Breast epithelium (tissue), 4 donors: ENCODE results near the gene LEMD1. TPM values are rescaled to one million over a fixed set of nuclear protein-coding genes. Genes with fewer than 3 reads are reported as not detected.
A peak's percentile ranks its signal among the peaks of the same experiment; 100 is the strongest.

Experiments
- DNase-seq, 2 donors: peaks; one replicate each; pipeline ENCODE4 v3.0.0-alpha.2; 2019; ENCODE audit warnings: low spot score in 2 of 2
- H3K27ac ChIP-seq, 2 donors: fragments of 200-600 bp; sonication (generic) in 1 of 2; one replicate each; pipeline ENCODE4 v1.5.1; 2016 to 2019; ENCODE audit warnings: mild to moderate bottlenecking in 1 of 2
- H3K27me3 ChIP-seq, 2 donors: fragments of 200-600 bp; sonication (generic) in 1 of 2; one replicate each; pipeline versions ENCODE4 v1.5.1 to v1.6.0; 2017 to 2019; ENCODE audit warnings: control low read depth in 1 of 2, mild to moderate bottlenecking in 1 of 2
- H3K36me3 ChIP-seq: fragments of 200-600 bp; one replicate; pipeline ENCODE4 v1.5.1; 2019
- H3K4me1 ChIP-seq, 2 donors: fragments of 200-600 bp; sonication (generic); one replicate each; pipeline ENCODE4 v1.5.1; 2016 to 2019; ENCODE audit warnings: control low read depth in 1 of 2
- H3K4me3 ChIP-seq, 3 donors: fragments of 200-600 bp; sonication (generic); 1 replicate in 2 of 3; 2 replicates in 1 of 3; pipeline ENCODE4 v1.5.1; 2016 to 2019; ENCODE audit warnings: mild to moderate bottlenecking in 3 of 3, moderate library complexity in 2 of 3
- H3K9me3 ChIP-seq, 2 donors: fragments of 200-600 bp; sonication (generic) in 1 of 2; one replicate each; pipeline ENCODE4 v1.5.1; 2016 to 2019; ENCODE audit warnings: control low read depth in 1 of 2
- POLR2A ChIP-seq: fragments of 450-650 bp; IDR thresholded peaks from one replicate; pipeline ENCODE4 v1.6.1; 2016; ENCODE audit warnings: antibody characterized with exemption, mild to moderate bottlenecking, moderate library complexity
- POLR2AphosphoS5 ChIP-seq, 3 donors: sonication (generic); formaldehyde crosslinking; IDR thresholded peaks; one replicate each; pipeline ENCODE4 v1.6.1; 2017; ENCODE audit warnings: antibody characterized with exemption in 3 of 3
- intact Hi-C: fragments of 100-400 bp; cut with DNase I; formaldehyde crosslinking; loops from one replicate; pipeline ENCODE4 v1.15.1; 2023; ENCODE audit warnings: low total_unique reads
- total RNA-seq, 3 donors: library from RNA; depleted of rRNA; stranded (reverse); fragments of >200 nt; gene quantifications; one replicate each; pipeline ENCODE4 v1.1.0, GENCODE V29; 2016
- TF ChIP-seq, protein P1 (sequence below), 3 donors: fragments of 450-650 bp; IDR thresholded peaks; one replicate each; pipeline ENCODE4 v1.5.1; 2016 to 2017; ENCODE audit warnings: antibody characterized with exemption in 3 of 3, mild to moderate bottlenecking in 3 of 3, moderate library complexity in 3 of 3

The LEMD1 gene
- total RNA-seq, 3 donors from 2014 or later: 6.1 TPM; not detected in 2

DNA sequence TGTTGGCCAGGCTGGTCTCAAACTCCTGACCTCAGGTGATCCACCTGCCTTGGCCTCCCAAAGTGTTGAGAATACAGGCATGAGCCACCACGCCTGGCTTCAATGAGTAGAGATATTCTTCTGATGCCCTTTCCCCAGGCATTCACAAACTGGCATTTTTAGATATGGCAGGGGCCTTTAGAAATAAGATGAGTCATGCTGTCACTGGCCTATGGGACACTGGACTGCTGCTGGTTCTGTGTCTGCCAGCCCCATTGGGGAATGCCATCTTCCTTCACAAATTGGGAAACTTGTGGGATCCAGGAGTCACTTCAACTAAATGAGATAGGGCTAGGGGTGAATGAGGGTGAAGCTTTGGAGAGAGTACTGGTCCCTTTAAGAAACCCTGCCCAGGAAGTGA, 81.2 kb downstream of the LEMD1 start:
- H3K27me3 ChIP-seq: peaks cover 3 to 18% of the 10 kb centered on the region in 2 donors
- H3K9me3 ChIP-seq: no peaks in the 10 kb centered on the region
- intact Hi-C loops: no loop called here
- H3K27ac ChIP-seq: peak overlapping the region in 1 of 2 donors; percentile 4
- no peak overlapping the region for H3K4me3 ChIP-seq
- no peaks in the 10 kb centered on the region for H3K36me3 ChIP-seq
- no peak for DNase-seq
- TF ChIP-seq POLR2AphosphoS5 (IDR thresholded peaks at IDR 0.05): no peak
- TF ChIP-seq, protein P1, sequence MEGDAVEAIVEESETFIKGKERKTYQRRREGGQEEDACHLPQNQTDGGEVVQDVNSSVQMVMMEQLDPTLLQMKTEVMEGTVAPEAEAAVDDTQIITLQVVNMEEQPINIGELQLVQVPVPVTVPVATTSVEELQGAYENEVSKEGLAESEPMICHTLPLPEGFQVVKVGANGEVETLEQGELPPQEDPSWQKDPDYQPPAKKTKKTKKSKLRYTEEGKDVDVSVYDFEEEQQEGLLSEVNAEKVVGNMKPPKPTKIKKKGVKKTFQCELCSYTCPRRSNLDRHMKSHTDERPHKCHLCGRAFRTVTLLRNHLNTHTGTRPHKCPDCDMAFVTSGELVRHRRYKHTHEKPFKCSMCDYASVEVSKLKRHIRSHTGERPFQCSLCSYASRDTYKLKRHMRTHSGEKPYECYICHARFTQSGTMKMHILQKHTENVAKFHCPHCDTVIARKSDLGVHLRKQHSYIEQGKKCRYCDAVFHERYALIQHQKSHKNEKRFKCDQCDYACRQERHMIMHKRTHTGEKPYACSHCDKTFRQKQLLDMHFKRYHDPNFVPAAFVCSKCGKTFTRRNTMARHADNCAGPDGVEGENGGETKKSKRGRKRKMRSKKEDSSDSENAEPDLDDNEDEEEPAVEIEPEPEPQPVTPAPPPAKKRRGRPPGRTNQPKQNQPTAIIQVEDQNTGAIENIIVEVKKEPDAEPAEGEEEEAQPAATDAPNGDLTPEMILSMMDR (IDR thresholded peaks at IDR 0.05): no peak
- TF ChIP-seq POLR2A: no peak
- peaks cover 0 to 7% of the 10 kb centered on the region in 2 donors for H3K4me1 ChIP-seq

DNA sequence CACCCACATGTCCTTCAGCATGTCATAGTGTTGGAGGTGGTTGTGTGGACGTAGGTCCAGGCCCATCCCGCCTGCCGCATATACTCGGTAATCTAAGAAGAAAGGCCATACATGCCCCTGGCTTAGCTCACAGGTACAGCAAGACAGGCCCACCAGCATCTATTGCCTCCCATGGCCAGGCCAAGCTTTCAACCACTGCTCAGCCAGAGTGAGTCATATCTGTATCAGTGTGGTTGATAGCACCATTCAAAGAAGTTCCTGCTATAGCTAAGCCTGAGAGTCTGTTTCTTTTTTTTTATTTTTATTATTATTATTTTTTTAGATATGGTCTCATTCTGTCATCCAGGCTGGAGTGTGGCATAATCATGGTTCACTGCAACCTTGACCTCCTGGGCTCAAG, 82.1 kb downstream of the LEMD1 start:
- H3K27me3 ChIP-seq: peaks cover 3 to 11% of the 10 kb centered on the region in 2 donors
- DNase-seq: no peak
- no peak for TF ChIP-seq POLR2AphosphoS5 (IDR thresholded peaks at IDR 0.05)
- TF ChIP-seq POLR2A: no peak
- TF ChIP-seq, protein P1 (IDR thresholded peaks at IDR 0.05): no peak
- no peak overlapping the region for H3K4me3 ChIP-seq
- no peaks in the 10 kb centered on the region for H3K36me3 ChIP-seq
- peaks cover 0 to 7% of the 10 kb centered on the region in 2 donors for H3K4me1 ChIP-seq
- intact Hi-C loops: no loop called here
- no peaks in the 10 kb centered on the region for H3K9me3 ChIP-seq
- H3K27ac ChIP-seq: no peak overlapping the region

DNA sequence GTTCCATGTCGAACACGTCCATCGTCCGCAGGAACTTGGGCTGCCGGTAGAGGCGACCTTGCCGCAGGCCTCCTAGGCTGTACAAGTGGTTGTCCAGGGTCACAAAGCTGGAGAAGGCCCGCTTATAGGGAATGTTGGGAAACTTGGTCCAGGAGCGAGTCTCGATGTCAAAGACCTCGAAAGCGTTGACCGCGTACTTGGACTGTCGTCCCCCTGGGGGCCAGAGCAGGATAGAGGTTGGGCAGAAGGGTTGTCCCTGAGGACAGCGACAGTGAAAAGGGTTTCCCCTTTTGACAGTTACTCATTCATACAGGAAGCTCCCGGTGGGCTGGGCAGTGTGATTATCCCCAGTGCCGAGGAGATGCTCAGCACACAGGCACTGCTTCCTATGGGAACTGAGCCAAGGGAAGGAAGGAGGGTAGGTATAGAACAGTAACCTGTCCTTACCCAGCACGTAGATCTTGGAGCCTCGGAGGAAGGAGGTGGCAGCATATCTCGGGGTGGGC, 82.6 kb downstream of the LEMD1 start:
- peaks cover 0 to 7% of the 10 kb centered on the region in 2 donors for H3K4me1 ChIP-seq
- H3K9me3 ChIP-seq: no peaks in the 10 kb centered on the region
- intact Hi-C loops: no loop called here
- no peak for DNase-seq
- H3K27ac ChIP-seq: no peak overlapping the region
- H3K27me3 ChIP-seq: peaks cover 3 to 9% of the 10 kb centered on the region in 2 donors
- TF ChIP-seq POLR2A: no peak
- TF ChIP-seq POLR2AphosphoS5 (IDR thresholded peaks at IDR 0.05): no peak
- TF ChIP-seq, protein P1 (IDR thresholded peaks at IDR 0.05): no peak
- H3K36me3 ChIP-seq: no peaks in the 10 kb centered on the region
- H3K4me3 ChIP-seq: no peak overlapping the region

DNA sequence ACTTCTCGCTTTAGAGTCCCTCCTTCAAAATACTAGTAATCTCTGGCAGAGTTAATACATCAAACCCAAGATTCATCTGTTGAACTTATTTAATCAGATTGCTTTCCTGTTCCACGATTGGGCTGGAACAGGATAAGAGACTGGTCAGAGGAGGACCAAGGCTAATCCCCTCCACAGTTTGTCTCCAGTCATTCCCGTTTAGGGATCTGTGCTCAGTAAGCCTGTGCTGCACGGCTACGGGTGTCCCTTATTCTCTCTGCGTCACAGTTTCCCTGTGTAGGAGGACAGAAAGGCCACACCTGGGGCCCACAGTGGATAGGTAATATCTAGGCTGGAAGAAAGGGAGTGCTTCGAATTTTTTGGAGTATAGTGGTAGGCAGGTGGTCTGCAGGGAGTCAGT, 83.8 kb downstream of the LEMD1 start:
- DNase-seq: no peak
- TF ChIP-seq POLR2A: no peak
- TF ChIP-seq, protein P1 (IDR thresholded peaks at IDR 0.05): no peak
- no peak for TF ChIP-seq POLR2AphosphoS5 (IDR thresholded peaks at IDR 0.05)
- intact Hi-C loops: no loop called here
- Histone ChIP-seq H3K4me1 (no peaks in the 10 kb centered on the region), H3K4me3 (no peak overlapping the region), H3K36me3 (no peaks in the 10 kb centered on the region), H3K27ac (no peak overlapping the region), H3K27me3 (no peaks in the 10 kb centered on the region), H3K9me3 (no peaks in the 10 kb centered on the region)

DNA sequence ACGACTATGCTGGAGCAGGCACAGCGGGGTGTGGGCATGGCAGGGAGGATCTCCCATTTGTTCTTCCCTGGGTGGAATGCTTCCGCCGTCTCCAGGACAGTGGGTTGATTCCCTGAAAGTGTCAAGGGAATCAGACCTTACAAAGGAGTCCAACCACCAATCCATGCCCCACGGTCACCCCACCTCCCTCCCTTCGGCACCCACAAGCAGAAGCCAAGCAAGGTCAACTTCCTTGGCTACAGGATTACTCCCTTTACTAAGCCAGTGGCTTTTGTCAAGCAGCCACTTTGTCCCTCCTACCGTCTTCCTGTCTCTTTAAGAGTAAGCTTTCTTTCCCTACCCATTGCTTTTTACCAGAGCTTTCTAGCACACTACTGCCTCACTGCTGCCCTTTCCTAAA, 84.4 kb downstream of the LEMD1 start:
- DNase-seq: no peak
- Histone ChIP-seq H3K4me1 (no peaks in the 10 kb centered on the region), H3K36me3 (no peaks in the 10 kb centered on the region), H3K4me3 (no peak overlapping the region), H3K27ac (no peak overlapping the region), H3K27me3 (no peaks in the 10 kb centered on the region), H3K9me3 (no peaks in the 10 kb centered on the region)
- intact Hi-C loops: no loop called here
- no peak for TF ChIP-seq POLR2A
- no peak for TF ChIP-seq POLR2AphosphoS5 (IDR thresholded peaks at IDR 0.05)
- TF ChIP-seq, protein P1 (IDR thresholded peaks at IDR 0.05): no peak
